K562 (cell line): ENCODE measurements around the gene TSPOAP1.

Experiments
- CTCF ChIP-seq, 3 experiments: IDR thresholded peaks in 2 of 3; conservative IDR thresholded peaks in 1 of 3; 2 replicates each; pipeline ENCODE4 v1.5.1; 2011 to 2012; ENCODE audit warnings: low read length in 3 of 3, mild to moderate bottlenecking in 3 of 3, control low read depth in 2 of 3, improper control_type of control experiment in 1 of 3, inconsistent platforms in 1 of 3, low read depth in 1 of 3, mixed read lengths in 1 of 3, moderate library complexity in 1 of 3; ENCODE audit not compliant: insufficient read depth in 2 of 3
- EZH2 ChIP-seq: IDR thresholded peaks from 2 replicates; pipeline ENCODE4 v1.6.1; 2012; ENCODE audit warnings: low read depth, mild to moderate bottlenecking, inconsistent platforms, low read length, borderline replicate concordance
- FOXP1 ChIP-seq: sonication (generic); formaldehyde crosslinking; IDR thresholded peaks from 2 replicates; pipeline ENCODE4 v1.8.0; 2022; ENCODE audit warnings: mild to moderate bottlenecking, missing genetic modification reagents
- USF2 ChIP-seq: sonication (generic); formaldehyde crosslinking; IDR thresholded peaks from 2 replicates; pipeline ENCODE4 v1.5.0; 2020; ENCODE audit warnings: missing genetic modification reagents
- ZFX ChIP-seq: sonication (generic); formaldehyde crosslinking; IDR thresholded peaks from 2 replicates; pipeline ENCODE4 v1.8.0; 2022; ENCODE audit warnings: mild to moderate bottlenecking, missing genetic modification reagents, moderate library complexity

- TF ChIP-seq CTCF (IDR thresholded peaks at IDR 0.05 in 2 of 3, conservative IDR thresholded peaks at IDR 0.05 in 1 of 3; ENCODE audit: insufficient read depth in 2 of 3, low read depth in 1 of 3, low read length in 3 of 3) = no peak
- no peak for TF ChIP-seq FOXP1 (CRISPR knock-in tag)
- TF ChIP-seq USF2 = no peak
- TF ChIP-seq ZFX = no peak
- no peak for TF ChIP-seq EZH2
Observed at GRCh38 chr17:58320163-58320558, 8.4 kb downstream of the TSPOAP1 start.
